8988T (cell line): ENCODE measurements around the gene KDELR3.

Source experiments
- DNase-seq: peaks from one replicate; pipeline ENCODE4 v3.0.0; 2011

KDELR3 gene

DNA sequence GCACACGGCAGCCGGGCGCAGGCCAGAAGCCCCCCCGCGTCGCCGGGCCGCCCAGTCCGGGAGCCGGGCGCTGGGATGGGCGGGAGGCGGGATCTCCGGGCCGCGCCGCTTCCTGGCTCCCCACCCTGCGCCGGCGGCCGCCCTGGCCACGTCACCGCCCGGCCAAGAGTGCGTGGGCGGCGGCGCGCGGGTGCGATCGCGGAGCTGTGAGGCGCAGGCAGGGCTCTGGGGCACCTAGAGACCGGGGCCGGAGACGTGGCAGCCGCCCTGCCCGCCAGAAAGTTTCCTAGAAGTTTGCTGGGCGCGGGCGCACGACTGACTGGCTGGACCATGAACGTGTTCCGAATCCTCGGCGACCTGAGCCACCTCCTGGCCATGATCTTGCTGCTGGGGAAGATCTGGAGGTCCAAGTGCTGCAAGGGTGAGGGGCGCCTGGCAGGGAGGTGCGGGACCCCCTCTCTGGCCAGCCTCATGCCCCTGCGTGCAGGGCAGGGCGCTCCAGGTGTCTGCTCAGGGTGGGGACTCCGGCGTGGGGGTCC is at the start of gene KDELR3:
Gene KDELR3, plus strand, starts transcription at position 193 of the 539 bp plus-strand sequence. Its CDS starts 138 bp downstream, at position 331.
- DNase-seq: peak; percentile 79

- no peak for DNase-seq
These were observed 49.3 kb upstream of the KDELR3 start for GRCh38 chr22:38418589-38418988.

DNA sequence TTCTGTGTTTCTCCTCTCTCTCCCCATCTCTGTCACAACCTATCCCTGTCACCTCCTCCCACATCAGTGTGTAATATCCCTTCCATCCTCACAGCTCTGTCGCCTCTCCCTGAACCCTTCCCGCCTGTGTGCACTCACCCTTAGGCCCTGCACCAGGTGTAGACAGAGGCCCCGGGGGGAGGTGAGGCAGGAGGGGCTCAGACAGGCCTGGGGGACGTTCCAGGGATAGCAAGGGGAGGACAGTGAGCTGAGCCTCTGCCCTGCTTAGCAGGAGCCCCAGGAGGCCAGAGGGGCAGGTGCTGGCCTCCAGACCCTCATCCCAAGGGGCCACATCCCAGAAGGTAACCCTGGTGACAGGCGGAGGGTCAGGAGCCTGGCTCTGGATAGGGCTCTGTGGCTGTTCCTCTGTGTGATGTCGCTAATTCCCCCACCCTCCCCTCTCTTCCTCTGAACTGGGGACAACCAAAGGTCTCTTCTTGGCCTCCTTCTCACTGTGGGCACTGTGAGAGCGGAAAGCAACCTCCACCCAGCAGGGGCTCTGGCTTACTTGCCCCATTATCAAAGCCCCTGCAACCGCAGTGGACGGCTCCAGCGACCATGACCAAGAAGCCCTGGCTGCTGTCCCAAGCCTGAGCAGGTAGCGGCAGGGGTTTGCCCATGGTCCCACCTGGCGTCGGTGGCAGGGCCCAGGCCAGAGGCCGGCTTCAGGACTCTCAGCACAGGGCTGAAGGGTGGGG is 48.6 kb upstream of the KDELR3 start:
- no peak for DNase-seq

DNA sequence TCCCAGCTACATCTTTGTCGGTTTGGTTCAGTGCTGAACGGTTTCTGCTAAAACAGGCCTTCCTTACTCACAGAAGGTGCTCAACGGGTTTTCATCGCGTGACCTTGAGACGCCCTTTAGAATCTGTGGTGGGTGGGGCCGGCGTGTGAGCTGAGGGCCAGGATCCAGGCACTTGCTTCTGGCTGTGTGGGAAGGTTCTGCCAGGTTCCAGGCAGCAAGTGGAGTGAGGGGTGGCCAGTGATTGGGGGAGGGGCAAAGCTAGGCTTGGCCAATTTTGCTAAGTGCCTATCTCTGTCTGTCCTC is 48.1 kb upstream of the KDELR3 start:
- no peak for DNase-seq

DNA sequence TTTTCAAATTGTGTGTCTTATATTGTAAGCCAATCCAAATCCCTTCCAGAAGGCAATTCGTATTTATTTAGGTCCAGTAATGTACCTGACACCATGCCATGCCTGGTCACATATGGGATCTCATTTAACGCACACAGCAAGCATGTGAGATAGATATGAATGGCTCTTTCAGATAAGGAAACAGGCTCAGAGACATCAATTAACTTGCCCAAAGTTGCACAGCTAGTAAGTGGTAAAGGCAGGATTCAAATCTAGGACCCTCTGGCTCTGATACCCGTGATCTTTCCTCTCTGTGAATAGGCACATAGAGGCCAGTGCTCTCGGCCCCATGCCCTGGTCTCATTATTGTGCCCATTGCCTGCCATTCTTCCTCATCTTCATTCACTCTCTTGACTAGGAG is 47.2 kb upstream of the KDELR3 start:
- no peak for DNase-seq

DNA sequence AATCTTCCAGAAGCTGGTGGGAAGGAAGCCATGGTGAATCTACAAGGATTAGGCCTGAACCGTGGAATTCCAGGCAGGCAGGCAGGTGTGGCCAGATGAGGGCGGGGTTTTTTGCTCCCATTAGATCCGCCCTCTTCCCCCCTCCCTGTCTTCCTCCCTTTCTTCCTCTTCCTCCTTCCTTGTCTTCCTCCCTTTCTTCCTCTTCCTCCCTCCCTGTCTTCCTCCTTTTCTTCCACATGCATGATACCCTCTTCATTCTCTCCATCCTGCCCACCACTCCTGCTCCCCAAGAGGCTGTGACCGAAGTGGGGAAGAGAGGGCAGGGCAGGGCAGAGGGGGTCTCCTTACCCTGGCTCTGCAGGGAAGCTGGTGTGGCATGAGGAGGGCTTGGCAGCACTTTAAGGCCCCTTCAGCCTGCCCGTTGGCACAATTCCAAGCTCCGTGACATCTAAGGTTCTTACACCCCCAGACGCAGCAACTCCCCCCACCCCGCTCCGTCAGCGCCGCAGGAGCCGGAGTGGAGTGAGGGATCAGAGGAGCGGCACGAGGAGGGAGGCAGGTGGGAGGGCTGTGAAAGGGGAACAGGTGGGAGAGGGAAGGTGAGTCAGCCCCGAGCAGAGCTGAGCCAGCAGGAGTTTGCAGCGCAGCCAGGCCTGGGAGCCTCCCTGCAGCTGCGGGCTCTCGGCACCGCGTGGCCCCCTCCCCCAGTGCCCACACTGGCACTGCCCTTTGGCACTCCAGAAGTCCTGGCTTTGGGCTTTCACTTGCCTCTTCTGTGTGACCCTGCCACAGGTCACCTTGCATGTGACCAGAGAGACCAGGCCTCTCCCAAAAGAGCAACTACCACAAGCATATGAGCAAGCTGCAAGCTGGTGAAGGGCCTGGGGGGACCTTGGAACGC is 45.0 kb upstream of the KDELR3 start:
- DNase-seq: no peak

DNA sequence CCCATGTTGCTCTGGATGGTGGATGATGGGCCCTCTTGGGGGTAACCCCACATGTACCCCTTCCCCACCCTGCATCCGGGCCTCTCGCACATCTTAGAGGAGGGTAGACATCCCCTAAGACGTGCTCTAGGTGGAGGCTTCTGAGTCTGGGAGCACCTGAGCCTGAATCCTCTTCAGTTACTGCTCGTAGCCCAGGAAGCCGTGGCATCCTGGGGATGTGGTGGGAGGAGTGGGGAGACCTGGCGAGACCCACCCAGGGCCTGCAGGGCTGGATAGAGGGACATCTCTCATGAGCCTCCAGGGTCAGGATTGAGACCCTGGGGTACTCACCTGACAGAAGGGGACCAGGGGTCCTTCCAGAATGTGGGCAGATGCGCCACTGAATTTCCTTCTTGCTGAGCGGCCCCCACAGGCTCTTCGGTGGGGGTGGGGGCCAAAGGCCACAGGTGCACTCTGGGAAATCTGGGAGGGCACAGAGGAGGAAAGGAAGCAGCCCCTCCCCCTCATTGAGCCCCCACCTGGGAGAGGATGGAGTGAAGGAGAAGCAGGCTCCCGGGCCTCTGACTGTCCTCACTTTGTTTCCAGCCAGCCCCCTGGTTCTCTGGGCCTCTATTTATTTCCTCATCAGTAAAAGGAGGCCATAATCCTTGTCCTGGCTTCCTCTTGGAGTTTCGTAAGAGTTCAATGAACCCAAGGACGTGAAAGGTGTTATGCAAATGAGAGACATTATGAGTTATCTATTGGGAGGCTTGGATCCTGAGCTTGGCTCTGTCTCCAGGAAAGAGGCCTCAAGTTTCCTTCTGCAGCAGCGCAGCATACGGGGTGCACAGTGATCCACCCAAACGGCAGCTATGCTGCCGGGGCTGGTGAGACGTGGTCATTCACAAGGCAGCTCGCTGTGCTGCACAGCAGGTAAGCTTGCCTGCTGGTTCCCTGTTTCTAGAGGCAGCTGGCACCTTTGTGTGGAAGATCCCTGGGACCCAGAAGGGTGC is 44.1 kb upstream of the KDELR3 start:
- no peak for DNase-seq

DNA sequence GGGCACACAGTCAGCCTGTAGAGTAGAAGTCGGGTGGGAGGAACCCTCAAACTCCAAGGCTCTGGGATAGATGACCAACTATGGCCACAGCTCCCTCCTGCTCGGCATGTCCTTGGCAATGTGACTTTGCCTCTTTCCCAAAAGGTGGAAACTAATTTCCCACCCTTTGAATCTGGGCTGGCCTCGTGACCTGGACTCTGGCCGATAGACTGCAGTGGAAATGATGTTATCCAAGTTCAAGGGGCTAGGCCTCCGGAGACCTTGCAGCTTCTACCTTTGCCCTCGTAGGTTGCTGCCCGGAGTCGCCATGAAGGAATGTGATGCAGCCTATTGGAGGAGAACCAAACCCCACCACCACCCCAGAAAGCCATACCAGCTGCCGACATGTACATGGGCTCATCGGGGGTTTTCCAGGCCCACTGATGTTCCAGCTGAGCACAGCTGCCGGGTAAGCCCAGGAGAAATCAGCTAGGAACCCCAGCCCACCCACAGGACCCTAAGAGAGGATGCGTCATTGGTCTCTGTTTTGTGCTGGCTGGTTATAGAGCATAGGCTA is 43.3 kb upstream of the KDELR3 start:
- no peak for DNase-seq

DNA sequence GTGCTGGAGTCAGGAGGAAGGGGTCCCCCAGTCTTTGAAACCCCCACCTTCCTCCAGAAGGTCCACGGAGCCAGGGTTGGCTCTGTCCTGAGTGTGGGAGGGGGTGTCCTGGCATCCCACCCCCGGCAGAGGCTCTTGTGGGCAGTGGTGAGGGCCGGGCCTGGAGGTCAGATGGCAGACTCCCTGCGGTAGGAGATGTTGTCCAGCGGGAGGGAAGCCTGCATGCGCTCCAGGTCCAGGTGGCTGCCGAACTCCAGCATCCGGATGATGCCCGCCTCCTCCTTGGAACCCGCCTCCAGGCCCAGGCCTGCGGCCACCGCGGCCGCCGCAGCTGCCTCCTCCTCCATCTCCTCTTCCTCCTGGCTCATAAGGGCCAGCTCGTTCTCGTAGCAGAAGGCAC is 41.3 kb upstream of the KDELR3 start:
- no peak for DNase-seq

DNA sequence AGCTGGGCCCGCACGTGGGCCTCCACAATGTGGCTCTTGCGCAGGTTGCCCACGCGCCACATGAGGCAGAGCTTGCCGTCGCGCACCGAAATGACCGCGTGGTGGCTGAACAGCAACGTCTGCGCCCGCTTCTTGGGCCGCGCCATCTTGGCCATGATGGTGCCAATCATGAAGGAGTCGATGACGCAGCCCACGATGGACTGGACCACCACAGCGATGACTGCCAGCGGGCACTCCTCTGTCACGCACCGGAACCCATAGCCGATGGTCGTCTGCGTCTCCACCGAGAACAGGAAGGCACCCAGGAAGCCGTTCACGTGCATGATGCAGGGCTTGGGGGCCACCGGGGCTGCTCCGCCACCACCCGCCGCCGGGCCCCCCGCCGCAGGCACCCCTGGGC is 40.4 kb upstream of the KDELR3 start:
- no peak for DNase-seq

- no peak for DNase-seq
These were observed 40.0 kb upstream of the KDELR3 start for GRCh38 chr22:38427940-38428339.

DNA sequence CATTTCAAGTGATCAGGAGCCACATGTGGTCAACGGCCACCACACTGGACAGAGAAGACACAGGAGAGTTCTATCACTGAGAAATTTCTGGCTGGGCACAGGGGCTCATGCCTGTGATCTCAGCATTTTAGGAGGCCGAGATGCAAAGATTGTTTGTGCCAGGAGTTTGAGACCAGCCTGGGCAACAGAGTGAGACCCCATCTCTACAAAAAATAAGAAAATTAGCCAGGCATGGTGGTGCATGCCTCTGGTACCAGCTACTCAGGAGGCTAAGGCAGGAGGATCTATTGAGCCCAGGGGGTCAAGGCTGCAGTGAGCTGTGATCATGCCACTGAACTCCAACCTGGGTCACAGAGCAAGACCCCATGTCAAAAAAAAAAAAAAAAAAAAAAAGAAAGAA is 39.2 kb upstream of the KDELR3 start:
- no peak for DNase-seq

- DNase-seq: no peak
These were observed 38.3 kb upstream of the KDELR3 start for GRCh38 chr22:38429499-38430068.

DNA sequence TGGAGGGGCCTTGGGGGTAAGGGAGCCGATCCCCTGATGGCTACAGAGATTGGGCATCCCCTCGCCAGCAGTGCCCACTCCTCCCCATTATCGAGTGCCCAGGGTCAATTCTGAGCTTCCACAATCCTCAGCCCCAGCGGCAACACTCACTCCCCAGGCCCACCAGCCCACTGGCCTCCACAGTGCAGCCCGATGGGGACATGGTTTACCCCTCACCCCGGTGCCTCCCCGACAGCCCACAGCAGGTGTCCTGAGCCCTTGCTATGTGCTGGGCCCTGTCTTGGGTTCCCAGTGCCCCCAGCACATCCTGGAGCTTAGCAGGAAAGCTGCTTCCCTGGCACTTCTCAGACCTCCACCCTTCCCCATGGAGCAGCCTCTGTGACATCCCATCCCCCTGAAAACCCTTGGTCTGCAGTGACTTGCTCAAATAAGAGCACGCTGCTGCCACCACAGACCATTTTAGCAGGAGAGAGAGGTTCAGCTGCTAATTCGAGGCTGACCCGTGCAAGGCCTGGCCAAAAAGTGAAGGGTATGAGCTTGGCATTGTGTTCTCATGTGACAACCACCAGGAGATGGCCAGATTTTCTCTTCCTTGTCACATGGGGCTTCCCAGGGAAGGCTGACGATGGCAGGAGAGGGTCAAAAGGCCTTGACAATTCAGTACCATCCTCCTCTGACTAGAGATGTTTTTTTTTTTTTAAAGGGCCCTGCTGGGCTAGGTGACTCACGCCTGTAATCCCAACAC is 36.5 kb upstream of the KDELR3 start:
- no peak for DNase-seq

- no peak for DNase-seq
These were observed 35.6 kb upstream of the KDELR3 start for GRCh38 chr22:38432264-38432663.

DNA sequence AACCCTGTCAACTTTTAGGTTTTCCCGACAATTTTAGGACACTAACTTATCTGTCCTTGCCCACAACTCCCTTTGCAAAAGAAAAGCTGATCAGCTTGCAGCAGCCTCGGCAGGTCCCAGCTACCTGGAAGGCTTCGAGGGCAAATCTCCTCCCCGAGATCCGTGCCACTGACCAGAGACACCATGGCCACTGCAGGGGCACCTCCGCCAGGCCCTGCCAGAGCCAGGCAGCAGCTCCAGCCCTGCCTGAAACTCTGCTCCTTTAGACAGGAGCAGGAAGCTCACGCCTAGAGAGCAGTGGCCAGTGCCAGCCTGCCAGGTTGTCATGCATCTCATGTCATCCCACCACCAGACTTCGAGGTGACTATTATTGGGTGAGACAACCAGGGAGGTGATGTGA is 34.0 kb upstream of the KDELR3 start:
- no peak for DNase-seq

- DNase-seq: no peak
These were observed 32.9 kb upstream of the KDELR3 start for GRCh38 chr22:38435010-38435409.

DNA sequence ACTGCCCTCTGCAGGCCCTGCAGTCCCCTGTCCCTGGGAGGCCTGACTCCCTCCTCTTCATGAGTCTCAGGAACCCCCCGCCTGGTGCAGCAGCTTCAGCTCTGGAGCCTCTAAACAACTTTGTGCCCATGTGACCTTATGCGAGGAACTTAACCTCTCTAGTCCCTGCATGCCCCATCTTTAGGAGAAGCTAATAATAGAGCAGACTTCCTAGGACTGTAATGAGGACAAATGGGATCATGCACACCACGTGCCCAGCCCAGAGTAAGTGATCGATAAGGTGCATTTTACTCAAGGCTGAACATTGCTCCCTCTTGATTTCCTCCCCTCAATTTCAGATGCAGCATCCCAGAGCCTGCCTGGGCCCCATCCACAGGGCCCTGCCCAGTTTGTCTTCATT is 31.9 kb upstream of the KDELR3 start:
- no peak for DNase-seq

DNA sequence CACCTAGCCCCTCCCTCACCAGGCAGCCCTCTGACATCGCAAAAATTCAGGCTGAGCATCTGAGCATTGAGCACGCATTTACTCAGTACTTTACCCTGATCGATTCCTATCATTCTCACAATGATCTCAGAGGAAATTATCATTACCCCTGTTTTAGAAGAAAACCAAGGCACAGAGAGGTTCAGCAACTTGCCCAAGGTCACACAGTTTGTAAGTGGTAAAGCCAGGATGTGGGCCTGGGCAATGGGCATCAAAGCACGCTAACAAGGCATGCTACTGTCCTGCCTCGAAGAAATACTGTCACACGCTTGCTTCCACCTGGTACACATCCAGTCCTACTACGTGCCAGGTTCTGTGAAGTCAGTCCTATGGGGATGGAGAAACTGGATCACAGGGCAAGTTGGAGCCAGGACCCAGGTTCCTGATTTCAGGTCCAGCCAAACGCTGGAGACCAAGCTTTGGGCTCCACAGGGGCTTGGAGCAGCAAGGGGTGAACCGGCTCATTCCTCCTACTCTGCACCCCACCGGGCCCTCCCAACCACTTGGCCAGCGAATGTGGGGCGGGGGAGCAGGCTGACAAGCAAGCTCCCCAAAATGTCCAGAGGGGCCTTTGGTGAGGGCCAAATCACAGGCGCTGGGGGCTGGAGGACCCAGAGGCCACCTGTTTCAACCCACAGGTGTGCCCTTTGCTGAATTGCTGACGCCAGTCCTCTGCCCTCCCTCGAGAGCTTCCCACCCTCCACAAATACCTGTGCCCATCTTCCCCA is 31.1 kb upstream of the KDELR3 start:
- no peak for DNase-seq

DNA sequence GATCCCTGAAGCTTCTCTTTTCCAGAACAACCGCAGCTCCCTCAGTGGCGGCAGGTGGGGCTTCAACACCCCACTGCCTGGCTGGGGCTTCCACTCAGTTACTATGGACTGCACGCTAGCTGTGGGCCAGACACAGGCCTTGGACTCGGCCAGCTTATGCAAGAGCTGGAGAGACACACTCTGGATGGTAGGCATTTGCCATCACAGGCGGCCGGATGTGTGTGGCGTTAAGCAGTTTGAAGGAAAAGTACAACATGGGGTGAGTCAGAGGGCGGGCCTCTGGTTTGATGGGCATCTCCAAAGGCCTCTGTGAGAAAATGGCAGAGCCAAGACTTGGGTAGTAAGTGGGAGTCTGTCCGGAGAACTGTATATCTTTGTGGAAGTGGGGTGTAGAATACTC is 30.5 kb upstream of the KDELR3 start:
- DNase-seq: no peak
